Prostate gland (tissue), 2 donors: ENCODE results near the gene MRPS14. TPM values are rescaled to one million over a fixed set of nuclear protein-coding genes. Genes with fewer than 3 reads are reported as not detected.

ENCODE experiments used
- DNase-seq: peaks from one replicate; pipeline ENCODE4 v3.0.0-alpha.2; 2019; ENCODE audit warnings: low spot score
- H3K27ac ChIP-seq, 2 donors: fragments of 200-600 bp; sonication (generic); 2 replicates each; pipeline ENCODE4 v1.5.1; 2017 to 2019
- H3K27me3 ChIP-seq: fragments of 200-600 bp; sonication (generic); replicated peaks from 2 replicates; pipeline ENCODE4 v1.5.1; 2019; ENCODE audit not compliant: insufficient read depth
- H3K36me3 ChIP-seq, 2 donors: fragments of 200-600 bp; sonication (generic); 1 replicate in 1 of 2; 2 replicates in 1 of 2; pipeline versions ENCODE4 v1.5.1 to v1.8.1; 2017 to 2019
- H3K4me1 ChIP-seq: fragments of 200-600 bp; sonication (generic); replicated peaks from 2 replicates; pipeline ENCODE4 v1.5.1; 2019
- H3K4me3 ChIP-seq, 2 donors: fragments of 200-600 bp; sonication (generic); 2 replicates each; pipeline ENCODE4 v1.5.1; 2017 to 2019
- H3K9me3 ChIP-seq: fragments of 200-600 bp; sonication (generic); 2 replicates; pipeline ENCODE4 v1.5.1; 2017
- POLR2A ChIP-seq: fragments of 450-650 bp; IDR thresholded peaks from one replicate; pipeline ENCODE4 v1.6.1; 2016; ENCODE audit warnings: antibody characterized with exemption, mild to moderate bottlenecking
- POLR2AphosphoS5 ChIP-seq: sonication (generic); formaldehyde crosslinking; IDR thresholded peaks from one replicate; pipeline ENCODE4 v1.6.1; 2017; ENCODE audit warnings: antibody characterized with exemption
- WGBS: methylation state at CpG from one replicate; pipeline ENCODE4 v1.1.5; 2018; 5-methylcytosine and 5-hydroxymethylcytosine counted together
- intact Hi-C: fragments of 100-400 bp; cut with DNase I; formaldehyde crosslinking; loops from one replicate; pipeline ENCODE4 v1.14.2; 2022
- total RNA-seq, 2 donors: library from RNA; depleted of rRNA; stranded (reverse); fragments of >200 nt; gene quantifications; one replicate each; pipeline ENCODE4 v1.1.0, GENCODE V29; 2016
- TF ChIP-seq, protein P1 (sequence below), 4 experiments: fragments of 200-600 bp in 2 of 4; fragments of 450-650 bp in 2 of 4; sonication (generic) in 2 of 4; IDR thresholded peaks; 1 replicate in 3 of 4; 2 replicates in 1 of 4; pipeline ENCODE4 v1.5.1; 2016 to 2019; ENCODE audit warnings: antibody characterized with exemption in 4 of 4, mild to moderate bottlenecking in 2 of 4, moderate library complexity in 2 of 4

The MRPS14 gene
- total RNA-seq, 2 donors from 2014 or later: 25.6 to 32.1 TPM

DNA sequence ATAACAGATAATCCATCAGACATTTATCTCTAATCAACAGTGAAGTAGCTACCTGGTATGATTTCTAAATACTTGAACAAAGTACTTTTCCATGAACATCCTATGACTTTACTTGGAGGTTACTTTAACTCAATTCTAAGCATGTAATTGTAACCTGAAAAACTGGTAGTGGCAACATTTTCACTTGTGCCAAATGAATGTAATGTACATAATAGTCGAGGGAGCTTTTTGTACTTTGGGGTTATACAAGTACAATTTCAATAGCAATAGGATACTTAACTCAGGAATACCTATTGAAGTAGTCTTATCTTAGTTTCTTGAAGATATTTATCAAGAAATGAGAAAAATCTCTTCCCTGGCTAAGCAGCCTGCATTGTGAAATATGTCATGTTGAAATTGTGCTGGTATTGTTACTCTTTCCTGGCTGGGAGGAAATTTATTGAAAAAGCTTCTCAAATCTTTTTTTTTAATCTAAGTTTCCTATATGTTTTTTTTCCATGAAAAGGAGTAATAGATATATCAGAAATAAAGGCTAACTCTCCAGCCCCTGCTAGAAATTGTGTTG is 57.1 kb downstream of the MRPS14 start:
- 29% methylated on average over 1 of the region's 1 CpG for WGBS
- peak; percentile 67 for DNase-seq
- TF ChIP-seq POLR2AphosphoS5 (peak; percentile 74), POLR2A (no peak)
- H3K9me3 ChIP-seq: no peaks in the 10 kb centered on the region
- H3K27me3 ChIP-seq: no peaks in the 10 kb centered on the region
- no peak overlapping the region for H3K4me3 ChIP-seq
- H3K4me1 ChIP-seq: peaks cover 5% of the 10 kb centered on the region
- peak overlapping the region; percentile 38 to 59 for H3K27ac ChIP-seq
- no peaks in the 10 kb centered on the region for H3K36me3 ChIP-seq
- intact Hi-C loops: no loop called here

DNA sequence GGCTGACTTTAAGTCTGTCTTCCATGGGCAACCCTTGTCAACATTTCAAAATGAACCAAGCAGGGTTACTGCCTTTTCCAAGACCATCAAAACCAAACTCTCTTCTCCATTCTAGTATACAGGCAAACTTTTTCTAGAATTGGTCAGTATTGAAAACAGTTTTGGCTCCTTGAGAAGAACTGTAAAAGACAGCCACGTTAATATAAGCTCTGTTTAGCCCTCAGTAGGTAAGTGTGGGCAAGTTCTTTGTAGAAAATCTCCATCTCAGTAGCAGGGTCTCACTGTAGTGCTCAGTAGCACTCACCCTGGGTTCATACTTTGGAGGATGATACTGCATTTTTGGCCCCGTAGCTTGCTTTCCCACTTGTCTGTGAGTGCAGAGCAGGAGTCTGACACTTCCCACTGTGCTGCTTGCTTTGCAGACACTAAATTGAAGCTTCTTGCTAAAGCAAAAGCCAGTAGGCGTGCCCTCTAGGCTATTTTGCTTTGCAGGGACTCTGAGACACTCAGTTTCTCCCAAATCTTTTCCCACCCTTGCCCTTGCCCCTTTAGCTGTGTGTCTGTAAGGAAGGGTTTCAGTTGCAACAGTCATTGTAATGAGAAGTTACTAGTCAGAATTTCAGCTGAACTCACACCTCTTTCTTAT is 57.7 kb downstream of the MRPS14 start:
- Histone ChIP-seq H3K27me3 (no peaks in the 10 kb centered on the region), H3K4me3 (no peak overlapping the region), H3K9me3 (no peaks in the 10 kb centered on the region), H3K27ac (peak overlapping the region; percentile 38 to 59), H3K4me1 (peaks cover 5% of the 10 kb centered on the region), H3K36me3 (no peaks in the 10 kb centered on the region)
- 23% methylated on average over 3 of the region's 3 CpGs for WGBS
- no peak for DNase-seq
- TF ChIP-seq POLR2AphosphoS5: no peak
- TF ChIP-seq, protein P1, sequence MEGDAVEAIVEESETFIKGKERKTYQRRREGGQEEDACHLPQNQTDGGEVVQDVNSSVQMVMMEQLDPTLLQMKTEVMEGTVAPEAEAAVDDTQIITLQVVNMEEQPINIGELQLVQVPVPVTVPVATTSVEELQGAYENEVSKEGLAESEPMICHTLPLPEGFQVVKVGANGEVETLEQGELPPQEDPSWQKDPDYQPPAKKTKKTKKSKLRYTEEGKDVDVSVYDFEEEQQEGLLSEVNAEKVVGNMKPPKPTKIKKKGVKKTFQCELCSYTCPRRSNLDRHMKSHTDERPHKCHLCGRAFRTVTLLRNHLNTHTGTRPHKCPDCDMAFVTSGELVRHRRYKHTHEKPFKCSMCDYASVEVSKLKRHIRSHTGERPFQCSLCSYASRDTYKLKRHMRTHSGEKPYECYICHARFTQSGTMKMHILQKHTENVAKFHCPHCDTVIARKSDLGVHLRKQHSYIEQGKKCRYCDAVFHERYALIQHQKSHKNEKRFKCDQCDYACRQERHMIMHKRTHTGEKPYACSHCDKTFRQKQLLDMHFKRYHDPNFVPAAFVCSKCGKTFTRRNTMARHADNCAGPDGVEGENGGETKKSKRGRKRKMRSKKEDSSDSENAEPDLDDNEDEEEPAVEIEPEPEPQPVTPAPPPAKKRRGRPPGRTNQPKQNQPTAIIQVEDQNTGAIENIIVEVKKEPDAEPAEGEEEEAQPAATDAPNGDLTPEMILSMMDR (IDR thresholded peaks at IDR 0.05): no peak
- intact Hi-C loops: no loop called here

DNA sequence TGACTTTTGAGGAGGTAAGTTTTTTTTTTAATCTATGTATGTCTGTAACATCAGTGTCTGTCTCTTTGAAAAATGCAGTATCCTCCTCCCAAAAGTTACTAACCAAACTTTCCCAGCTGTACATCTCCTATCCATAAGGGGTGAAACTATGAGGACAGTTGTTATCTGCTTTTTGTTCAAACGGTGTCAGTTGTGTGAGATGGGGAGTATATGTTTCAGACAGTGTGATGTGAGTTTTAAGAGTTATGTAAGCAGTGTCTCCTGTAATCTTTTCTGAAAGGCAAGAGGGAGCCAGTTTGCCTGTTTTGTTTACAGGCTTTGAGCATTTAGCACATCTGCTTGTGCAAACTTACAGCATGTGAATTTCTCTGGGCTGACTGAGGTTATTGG is 58.3 kb downstream of the MRPS14 start:
- H3K4me3 ChIP-seq: no peak overlapping the region
- TF ChIP-seq POLR2AphosphoS5 (no peak), POLR2A (no peak)
- TF ChIP-seq, protein P1 (IDR thresholded peaks at IDR 0.05): no peak
- WGBS: 7% methylated on average over 1 of the region's 1 CpG
- H3K9me3 ChIP-seq: no peaks in the 10 kb centered on the region
- no peak for DNase-seq
- H3K4me1 ChIP-seq: peaks cover 5% of the 10 kb centered on the region
- no peaks in the 10 kb centered on the region for H3K27me3 ChIP-seq
- no peaks in the 10 kb centered on the region for H3K36me3 ChIP-seq
- intact Hi-C loops: no loop called here
- peak overlapping the region; percentile 38 to 59 for H3K27ac ChIP-seq

DNA sequence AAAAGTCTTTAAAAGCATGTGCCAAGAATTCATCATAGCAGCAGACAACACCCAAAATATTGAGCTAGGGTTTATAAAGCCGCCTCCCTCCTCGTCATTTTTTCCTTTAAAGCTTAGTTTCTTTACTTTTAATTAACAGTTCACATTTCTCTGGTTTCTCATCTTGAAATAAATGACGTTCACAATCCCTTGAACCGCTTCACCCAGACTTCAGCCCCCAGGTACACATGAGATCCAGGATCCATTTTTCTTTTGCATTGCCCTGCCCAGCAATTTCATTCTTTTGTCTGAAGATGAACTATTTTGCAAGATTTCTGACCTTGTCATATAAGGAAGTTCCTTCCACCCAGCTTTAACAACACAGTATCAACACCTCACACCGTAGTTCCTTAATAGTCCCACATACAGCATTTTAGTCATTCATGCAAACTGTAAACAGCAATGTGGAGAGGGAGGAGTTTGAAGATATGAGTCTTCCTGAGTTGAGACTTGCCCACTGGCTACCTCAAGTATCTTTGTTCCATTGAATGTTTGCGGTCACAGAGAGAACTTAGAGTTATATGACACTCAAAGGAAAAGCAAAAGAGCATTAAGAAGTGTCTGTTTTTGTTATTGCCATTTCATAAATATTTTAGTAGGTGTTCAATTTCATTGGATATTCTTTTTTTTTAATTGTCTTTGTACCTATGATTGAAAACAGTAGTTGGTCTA is 58.8 kb downstream of the MRPS14 start:
- Histone ChIP-seq H3K27me3 (no peaks in the 10 kb centered on the region), H3K4me3 (no peak overlapping the region), H3K36me3 (no peaks in the 10 kb centered on the region), H3K4me1 (peaks cover 5% of the 10 kb centered on the region), H3K27ac (peak overlapping the region; percentile 38 to 59), H3K9me3 (no peaks in the 10 kb centered on the region)
- TF ChIP-seq, protein P1 (IDR thresholded peaks at IDR 0.05): no peak
- no peak for TF ChIP-seq POLR2A
- peak; percentile 25 for TF ChIP-seq POLR2AphosphoS5
- DNase-seq: no peak
- 23% methylated on average over 6 of the region's 6 CpGs for WGBS
- intact Hi-C loops: no loop called here

DNA sequence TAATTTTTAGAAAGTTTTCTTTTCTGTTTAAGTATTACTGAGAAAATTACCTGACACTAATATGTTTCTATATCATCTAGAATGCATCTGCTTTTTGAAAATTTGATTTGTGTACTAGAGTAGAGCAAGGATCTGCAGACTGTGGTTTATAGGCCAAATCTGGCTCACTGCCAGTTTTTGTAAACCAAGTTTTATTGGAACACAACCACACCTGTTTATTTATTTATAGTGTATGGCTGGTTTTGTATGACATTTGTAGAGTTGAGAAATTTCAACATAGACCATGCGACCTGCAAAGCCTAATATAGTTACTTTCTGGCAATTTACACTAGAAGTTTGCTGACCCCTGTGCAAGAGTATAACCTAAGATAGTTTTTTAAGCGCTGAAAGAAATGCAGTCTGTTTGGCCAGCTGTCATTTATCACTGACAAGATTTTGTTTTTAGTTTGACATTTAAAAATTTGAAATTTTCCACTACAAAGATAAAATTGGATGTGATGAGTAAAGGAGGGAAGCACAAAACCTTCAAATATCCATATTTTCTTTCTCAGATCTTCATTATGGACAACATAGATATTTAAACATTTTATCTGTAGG is 59.6 kb downstream of the MRPS14 start:
- Histone ChIP-seq H3K27me3 (no peaks in the 10 kb centered on the region), H3K9me3 (no peaks in the 10 kb centered on the region), H3K36me3 (no peaks in the 10 kb centered on the region), H3K4me3 (no peak overlapping the region), H3K4me1 (peaks cover 5% of the 10 kb centered on the region), H3K27ac (peak overlapping the region; percentile 1 to 38)
- intact Hi-C loops: no loop called here
- TF ChIP-seq POLR2A: no peak
- TF ChIP-seq, protein P1 (IDR thresholded peaks at IDR 0.05): no peak
- TF ChIP-seq POLR2AphosphoS5: peak; percentile 61
- WGBS: 34% methylated on average over 2 of the region's 2 CpGs
- peak; percentile 42 for DNase-seq
